GM18909 (cell line): Measurements from ENCODE around the gene ASTE1.
"Not testable (repeated sequence)": the region's sequence is repeated elsewhere in the genome, so short reads cannot be mapped to it uniquely, and the experiment has no call there.

Experiments used
- ATAC-seq: cut with Tn5 transposase; IDR thresholded peaks from one replicate; pipeline ENCODE4 v1.9.1; 2021; ENCODE audit warnings: mild to moderate bottlenecking; ENCODE audit not compliant: unreplicated experiment, poor library complexity

Gene ASTE1

GRCh38 chr3:131018970-131019369, 7.7 kb downstream of the ASTE1 start:
- ATAC-seq = no peak

GRCh38 chr3:131009698-131010097, 16.9 kb downstream of the ASTE1 start:
- no peak for ATAC-seq

GRCh38 chr3:131008326-131008725, 18.3 kb downstream of the ASTE1 start:
- no peak for ATAC-seq

- ATAC-seq = no peak
Measured at GRCh38 chr3:131007782-131008181, 18.8 kb downstream of the ASTE1 start.

- ATAC-seq = no peak
Measured at GRCh38 chr3:131007256-131007655, 19.4 kb downstream of the ASTE1 start.

- ATAC-seq = no peak
Measured at GRCh38 chr3:131004603-131005002, 22.0 kb downstream of the ASTE1 start.

- ATAC-seq = no peak
Measured at GRCh38 chr3:131001071-131001470, 25.6 kb downstream of the ASTE1 start.

GRCh38 chr3:130997289-130997688, 29.3 kb downstream of the ASTE1 start:
- ATAC-seq = no peak

- no peak for ATAC-seq
Measured at GRCh38 chr3:130992344-130992743, 34.3 kb downstream of the ASTE1 start.

- ATAC-seq = no peak
Measured at GRCh38 chr3:130991126-130991525, 35.5 kb downstream of the ASTE1 start.

GRCh38 chr3:130990282-130990681, 36.3 kb downstream of the ASTE1 start:
- no peak for ATAC-seq

GRCh38 chr3:130981469-130981868, 45.2 kb downstream of the ASTE1 start:
- ATAC-seq = no peak

GRCh38 chr3:130979117-130979516, 47.5 kb downstream of the ASTE1 start:
- ATAC-seq = no peak

- no peak for ATAC-seq
Measured at GRCh38 chr3:130976706-130977105, 49.9 kb downstream of the ASTE1 start.

GRCh38 chr3:130975251-130975650, 51.4 kb downstream of the ASTE1 start:
- no peak for ATAC-seq

GRCh38 chr3:130974201-130974600, 52.4 kb downstream of the ASTE1 start:
- no peak for ATAC-seq

GRCh38 chr3:130973406-130973805, 53.2 kb downstream of the ASTE1 start:
- no peak for ATAC-seq

- not testable (repeated sequence) for ATAC-seq
Measured at GRCh38 chr3:130972592-130972991, 54.0 kb downstream of the ASTE1 start.

- ATAC-seq = no peak
Measured at GRCh38 chr3:130971208-130971607, 55.4 kb downstream of the ASTE1 start.

GRCh38 chr3:130969621-130970020, 57.0 kb downstream of the ASTE1 start:
- no peak for ATAC-seq

- no peak for ATAC-seq
Measured at GRCh38 chr3:130968221-130968620, 58.4 kb downstream of the ASTE1 start.

GRCh38 chr3:130967281-130967680, 59.3 kb downstream of the ASTE1 start:
- no peak for ATAC-seq

- ATAC-seq = no peak
Measured at GRCh38 chr3:130963878-130964277, 62.7 kb downstream of the ASTE1 start.
